ENCODE measurements around the gene ARRDC5.

- TF ChIP-seq YY1 (IDR thresholded peaks at IDR 0.05; ENCODE audit: insufficient read depth, insufficient read length) (no peak), ZNF274 (IDR thresholded peaks at IDR 0.05; ENCODE audit: low read depth, low read length) (no peak)
Observed at GRCh38 chr19:4870025-4870700, 32.5 kb downstream of the ARRDC5 start.
